ENCODE results near the gene TIGD4. TPM values are rescaled to one million over a fixed set of nuclear protein-coding genes. Genes with fewer than 3 reads are reported as not detected.

Gene TIGD4
- total RNA-seq, 1 donor from 2014 or later: 3.3 TPM

- no peak for DNase-seq (ENCODE audit: low spot score in 2 of 2)
- FAIRE-seq: no peak
These were observed 51.2 kb downstream of the TIGD4 start for GRCh38 chr4:152728343-152728742.

- no peak for FAIRE-seq
- DNase-seq (ENCODE audit: low spot score in 2 of 2): no peak
These were observed 51.7 kb downstream of the TIGD4 start for GRCh38 chr4:152727784-152728183.

- DNase-seq (ENCODE audit: low spot score in 2 of 2) (no peak), FAIRE-seq (no peak)
These were observed 55.0 kb downstream of the TIGD4 start for GRCh38 chr4:152724494-152724893.

GRCh38 chr4:152723236-152723635, 56.3 kb downstream of the TIGD4 start:
- FAIRE-seq (no peak), DNase-seq (ENCODE audit: low spot score in 2 of 2) (no peak)

GRCh38 chr4:152719801-152720556, 59.6 kb downstream of the TIGD4 start:
- DNase-seq (ENCODE audit: low spot score in 2 of 2): no peak
- FAIRE-seq: no peak

Other genes with a start within 250 kb of the TIGD4 start
- gene FBXW7, start 243.6 kb downstream of the TIGD4 start, total RNA-seq: 433 TPM
- under 0.01 TPM for gene TMEM154, start 99.7 kb downstream of the TIGD4 start, total RNA-seq
- 50.5 TPM for gene ARFIP1, start 224 bp upstream of the TIGD4 start, total RNA-seq
- gene FHDC1, start 156.6 kb upstream of the TIGD4 start, total RNA-seq: 5.7 TPM